ENCODE measurements around the gene YARS1. TPM values are rescaled to one million over a fixed set of nuclear protein-coding genes. Genes with fewer than 3 reads are reported as not detected.

The YARS1 gene
- total and polyA plus RNA-seq, 2 experiments from 2014 or later: 80.3 to 125 TPM

GRCh38 chr1:32782086-32782485 lies 35.1 kb downstream of the YARS1 start:
- Histone ChIP-seq H3K9me3 (ENCODE audit: low read depth) (no peaks in the 10 kb centered on the region), H3K4me1 (ENCODE audit: low read depth) (no peaks in the 10 kb centered on the region), H3K4me3 (no peak overlapping the region), H3K27ac (no peak overlapping the region), H3K27me3 (no peaks in the 10 kb centered on the region), H3K36me3 (peaks cover 57% of the 10 kb centered on the region)
- DNase-seq (ENCODE audit: low read depth in 1 of 2, low spot score in 1 of 2): no peak
- no peak for TF ChIP-seq CTCF (IDR thresholded peaks at IDR 0.05; ENCODE audit: low read depth, low read length)

- no peak for DNase-seq (ENCODE audit: low read depth in 1 of 2, low spot score in 1 of 2)
- H3K9me3 ChIP-seq (ENCODE audit: low read depth): no peaks in the 10 kb centered on the region
- no peak overlapping the region for H3K4me3 ChIP-seq
- no peak overlapping the region for H3K27ac ChIP-seq
- no peak for TF ChIP-seq CTCF (IDR thresholded peaks at IDR 0.05; ENCODE audit: low read depth, low read length)
- H3K4me1 ChIP-seq (ENCODE audit: low read depth): no peaks in the 10 kb centered on the region
- H3K36me3 ChIP-seq: peaks cover 67% of the 10 kb centered on the region
- no peaks in the 10 kb centered on the region for H3K27me3 ChIP-seq
These were observed 36.4 kb downstream of the YARS1 start for GRCh38 chr1:32780628-32781234.

GRCh38 chr1:32780005-32780404 lies 37.2 kb downstream of the YARS1 start:
- H3K4me1 ChIP-seq (ENCODE audit: low read depth): no peaks in the 10 kb centered on the region
- H3K27me3 ChIP-seq: no peaks in the 10 kb centered on the region
- no peak overlapping the region for H3K27ac ChIP-seq
- H3K9me3 ChIP-seq (ENCODE audit: low read depth): no peaks in the 10 kb centered on the region
- no peak overlapping the region for H3K4me3 ChIP-seq
- TF ChIP-seq CTCF (IDR thresholded peaks at IDR 0.05; ENCODE audit: low read depth, low read length): no peak
- DNase-seq (ENCODE audit: low read depth in 1 of 2, low spot score in 1 of 2): no peak
- peaks cover 70% of the 10 kb centered on the region for H3K36me3 ChIP-seq

- no peak for TF ChIP-seq CTCF (IDR thresholded peaks at IDR 0.05; ENCODE audit: low read depth, low read length)
- H3K36me3 ChIP-seq: peaks cover 73% of the 10 kb centered on the region
- no peaks in the 10 kb centered on the region for H3K4me1 ChIP-seq (ENCODE audit: low read depth)
- no peak overlapping the region for H3K4me3 ChIP-seq
- no peak overlapping the region for H3K27ac ChIP-seq
- no peak for DNase-seq (ENCODE audit: low read depth in 1 of 2, low spot score in 1 of 2)
- no peaks in the 10 kb centered on the region for H3K27me3 ChIP-seq
- H3K9me3 ChIP-seq (ENCODE audit: low read depth): no peaks in the 10 kb centered on the region
These were observed 37.9 kb downstream of the YARS1 start for GRCh38 chr1:32779242-32779641.

GRCh38 chr1:32775640-32776337 lies 41.4 kb downstream of the YARS1 start:
- DNase-seq (ENCODE audit: low read depth in 1 of 2, low spot score in 1 of 2): no peak
- H3K9me3 ChIP-seq (ENCODE audit: low read depth): no peaks in the 10 kb centered on the region
- TF ChIP-seq CTCF (IDR thresholded peaks at IDR 0.05; ENCODE audit: low read depth, low read length): no peak
- H3K4me3 ChIP-seq: no peak overlapping the region
- no peaks in the 10 kb centered on the region for H3K27me3 ChIP-seq
- H3K36me3 ChIP-seq: peaks cover 51% of the 10 kb centered on the region
- H3K27ac ChIP-seq: no peak overlapping the region
- peaks cover 9% of the 10 kb centered on the region for H3K4me1 ChIP-seq (ENCODE audit: low read depth)

Measured in cardiac muscle cell (in vitro differentiated cells and primary cell).